GM13977 (cell line): ENCODE measurements around the gene ERFE.

Source experiments
- DNase-seq: peaks from one replicate; pipeline ENCODE4 v3.0.0; 2012; ENCODE audit warnings: low spot score
- in situ Hi-C: fragments of 300-500 bp; cut with MboI; formaldehyde crosslinking; loops from one replicate; pipeline ENCODE4 v1.12.0; 2022; ENCODE audit warnings: low sequenced_read_pairs, low pct_unique_long_range_greater_than_20kb, mixed read lengths, inconsistent platforms; ENCODE audit not compliant: unreplicated experiment
- TF ChIP-seq, protein P1 (sequence below): IDR thresholded peaks from 2 replicates; pipeline ENCODE4 v1.5.1; 2012; ENCODE audit warnings: mild to moderate bottlenecking, control low read depth; ENCODE audit not compliant: insufficient read depth; ENCODE audit errors: extremely low read depth, missing control alignments

ERFE gene

DNA sequence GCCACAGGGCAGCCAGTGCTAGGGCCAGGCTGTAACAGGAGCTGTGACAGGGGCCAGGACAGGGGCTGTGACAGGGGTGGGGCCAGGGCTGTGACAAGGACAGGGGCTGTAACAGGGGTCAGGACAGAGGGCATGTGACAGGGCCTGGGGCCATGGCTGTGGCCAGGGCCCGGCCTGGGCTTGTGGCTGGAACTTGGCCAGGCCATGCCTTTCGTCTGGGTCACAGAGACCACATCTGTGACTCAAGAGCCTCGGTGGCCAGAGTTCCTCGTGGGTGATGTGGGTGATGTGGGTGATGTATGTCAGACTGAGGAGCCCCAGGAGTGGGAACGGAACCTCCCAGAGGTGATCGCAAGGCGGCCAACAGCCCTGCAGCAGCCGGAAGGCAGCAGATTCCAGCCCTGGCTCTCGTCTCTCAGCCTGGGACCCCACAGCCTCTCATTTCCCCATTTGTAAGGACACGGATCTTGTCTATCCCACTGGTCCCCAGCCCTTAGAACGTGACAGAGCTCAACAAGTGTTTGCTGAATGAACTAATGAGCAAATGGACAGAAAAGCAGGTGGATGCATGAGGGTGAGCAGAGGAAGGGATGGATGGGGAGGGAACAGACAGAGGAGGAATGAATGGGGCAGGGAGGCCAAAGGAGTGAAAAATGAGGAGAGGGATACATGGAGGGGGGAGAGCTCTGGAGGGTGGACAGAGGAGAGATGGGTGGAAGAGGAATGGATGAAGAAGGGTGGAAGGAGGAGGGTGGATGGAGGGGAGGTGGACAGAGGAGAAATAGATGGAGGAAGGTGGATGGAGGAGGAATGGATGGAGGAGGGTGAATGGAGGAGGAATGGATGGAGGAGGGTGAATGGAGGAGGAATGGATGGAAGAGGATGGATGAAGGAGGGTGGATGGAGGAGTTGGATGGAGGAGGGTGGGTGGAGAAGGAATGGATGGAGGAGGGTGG, 41.3 kb upstream of the ERFE start:
- DNase-seq, result no peak
- TF ChIP-seq, protein P1, sequence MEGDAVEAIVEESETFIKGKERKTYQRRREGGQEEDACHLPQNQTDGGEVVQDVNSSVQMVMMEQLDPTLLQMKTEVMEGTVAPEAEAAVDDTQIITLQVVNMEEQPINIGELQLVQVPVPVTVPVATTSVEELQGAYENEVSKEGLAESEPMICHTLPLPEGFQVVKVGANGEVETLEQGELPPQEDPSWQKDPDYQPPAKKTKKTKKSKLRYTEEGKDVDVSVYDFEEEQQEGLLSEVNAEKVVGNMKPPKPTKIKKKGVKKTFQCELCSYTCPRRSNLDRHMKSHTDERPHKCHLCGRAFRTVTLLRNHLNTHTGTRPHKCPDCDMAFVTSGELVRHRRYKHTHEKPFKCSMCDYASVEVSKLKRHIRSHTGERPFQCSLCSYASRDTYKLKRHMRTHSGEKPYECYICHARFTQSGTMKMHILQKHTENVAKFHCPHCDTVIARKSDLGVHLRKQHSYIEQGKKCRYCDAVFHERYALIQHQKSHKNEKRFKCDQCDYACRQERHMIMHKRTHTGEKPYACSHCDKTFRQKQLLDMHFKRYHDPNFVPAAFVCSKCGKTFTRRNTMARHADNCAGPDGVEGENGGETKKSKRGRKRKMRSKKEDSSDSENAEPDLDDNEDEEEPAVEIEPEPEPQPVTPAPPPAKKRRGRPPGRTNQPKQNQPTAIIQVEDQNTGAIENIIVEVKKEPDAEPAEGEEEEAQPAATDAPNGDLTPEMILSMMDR, result no peak
- in situ Hi-C loops, result no loop called here

- DNase-seq, result no peak
- in situ Hi-C loops, result no loop called here
- TF ChIP-seq, protein P1, result no peak
These were observed 38.9 kb upstream of the ERFE start for GRCh38 chr2:238119756-238120462.

DNA sequence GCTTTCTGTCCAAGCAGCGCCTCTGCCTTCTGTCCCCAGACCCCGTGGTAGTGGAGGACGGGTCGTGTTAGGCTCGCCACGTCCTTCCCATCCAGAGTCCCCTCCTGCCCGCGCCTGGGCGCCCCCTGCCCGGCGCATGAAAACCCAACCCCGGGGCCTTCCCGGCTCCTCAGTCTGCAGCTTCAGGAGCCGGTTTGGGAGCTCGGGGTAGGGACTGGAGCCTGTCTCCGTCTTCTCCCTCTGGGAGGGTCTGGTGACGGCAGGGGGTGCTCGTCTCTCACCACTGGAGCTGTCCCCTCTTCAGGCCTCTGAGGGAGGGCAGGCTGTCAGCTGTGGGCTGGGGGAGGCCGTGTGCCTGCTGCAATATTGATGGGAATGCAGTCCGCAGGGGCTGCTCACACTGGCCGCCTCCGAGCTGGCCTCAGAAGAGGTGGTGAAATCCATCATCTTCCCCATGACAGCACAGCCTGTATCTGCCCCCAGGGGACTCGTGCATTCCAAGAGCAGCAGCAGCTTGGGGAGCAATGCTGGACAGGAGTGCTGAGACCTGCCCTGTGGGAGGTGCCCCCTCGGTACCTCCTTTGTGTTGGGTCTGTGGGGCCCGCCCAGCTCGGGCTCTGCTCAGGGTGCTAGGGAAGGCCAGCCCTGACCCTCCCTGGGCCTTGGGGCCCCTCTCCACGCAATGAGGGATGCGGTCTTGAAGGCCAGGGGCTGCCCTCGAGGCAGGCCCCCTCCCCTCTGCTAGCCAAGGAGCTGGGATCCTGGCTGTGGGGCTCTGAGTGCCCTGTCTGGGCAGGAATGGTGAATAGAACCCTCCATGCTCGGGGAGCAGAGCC, 38.1 kb upstream of the ERFE start:
- TF ChIP-seq, protein P1, result peak; percentile 8
- DNase-seq, result no peak
- in situ Hi-C loops, result no loop called here

GRCh38 chr2:238121511-238122286, 37.1 kb upstream of the ERFE start:
- TF ChIP-seq, protein P1, result no peak
- no peak for DNase-seq
- in situ Hi-C loops, result no loop called here

DNA sequence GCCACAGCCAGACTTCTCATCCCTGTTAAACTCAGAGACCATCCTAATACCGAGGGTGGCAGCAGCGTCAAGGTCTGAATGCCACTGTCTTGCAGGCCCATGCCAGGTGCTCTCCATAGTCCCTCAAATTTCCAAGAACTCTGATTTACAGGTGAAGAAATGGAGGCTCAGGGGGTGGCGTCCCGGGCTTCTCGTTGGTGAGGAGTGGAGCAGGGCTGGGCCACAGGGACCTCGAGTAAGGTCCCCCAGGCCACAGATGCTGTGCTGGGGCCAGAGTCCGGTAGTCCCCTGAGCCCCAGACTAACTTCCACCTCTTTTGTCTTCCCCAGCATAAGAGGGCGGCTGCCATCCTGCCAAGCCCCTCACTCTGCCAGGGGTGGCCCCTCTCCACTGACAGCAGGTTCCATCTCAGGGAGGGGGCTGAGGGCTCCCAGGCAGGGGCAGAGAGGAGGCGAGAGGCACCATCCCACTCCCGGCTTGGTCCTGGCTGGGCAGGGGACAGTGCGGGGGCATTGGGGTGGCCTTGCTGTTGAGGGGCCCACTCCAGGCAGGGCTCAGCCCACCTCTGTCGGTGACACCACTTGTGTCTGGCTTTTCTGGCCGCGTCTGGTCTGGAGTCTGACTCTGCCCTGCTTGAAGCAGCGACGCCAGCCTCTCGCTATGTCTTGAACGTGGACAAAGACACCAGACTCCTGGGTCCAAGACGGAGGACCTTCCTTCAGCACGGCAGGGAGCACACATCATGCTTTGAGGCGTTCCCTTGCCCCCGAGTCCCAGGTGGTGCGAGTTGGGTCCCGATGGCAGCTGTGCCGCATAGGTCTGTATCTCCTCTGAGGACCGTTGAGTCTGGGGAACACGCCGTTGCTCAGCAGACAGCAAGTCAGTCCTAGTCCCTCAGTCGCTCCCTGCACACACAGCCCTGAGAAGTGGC, 36.2 kb upstream of the ERFE start:
- TF ChIP-seq, protein P1, result no peak
- DNase-seq, result no peak
- in situ Hi-C loops, result no loop called here
